RWPE2 (cell line): Measurements from ENCODE around the gene RWDD3.

Experiments used
- ATAC-seq: fragments of 200-7000 bp; cut with Tn5 transposase; 3 replicates; pipeline ENCODE4 v1.9.1; 2021; ENCODE audit warnings: low read depth
- DNase-seq: peaks from one replicate; pipeline ENCODE4 v3.0.0-alpha.2; 2020; ENCODE audit warnings: low spot score
- H3K27ac ChIP-seq: fragments of 450-650 bp; 2 replicates; pipeline ENCODE4 v1.5.1; 2017; ENCODE audit warnings: mild to moderate bottlenecking; ENCODE audit not compliant: poor library complexity, severe bottlenecking
- H3K27me3 ChIP-seq: fragments of 250-450 bp; sonication (Bioruptor Pico); 2 replicates; pipeline ENCODE4 v1.5.1; 2021; ENCODE audit warnings: mild to moderate bottlenecking, moderate library complexity; ENCODE audit not compliant: insufficient read depth, poor library complexity, severe bottlenecking
- H3K36me3 ChIP-seq: fragments of 250-450 bp; sonication (Bioruptor Pico); 2 replicates; pipeline ENCODE4 v1.5.1; 2020; ENCODE audit warnings: low read depth, mild to moderate bottlenecking, moderate library complexity
- H3K4me1 ChIP-seq: fragments of 250-450 bp; sonication (Bioruptor Pico); 2 replicates; pipeline ENCODE4 v1.5.1; 2021; ENCODE audit warnings: mild to moderate bottlenecking, moderate library complexity; ENCODE audit not compliant: insufficient read depth, poor library complexity, severe bottlenecking
- H3K4me3 ChIP-seq: fragments of 250-450 bp; sonication (Bioruptor Pico); 2 replicates; pipeline ENCODE4 v1.5.1; 2021; ENCODE audit warnings: mild to moderate bottlenecking, moderate library complexity; ENCODE audit not compliant: severe bottlenecking
- H3K9me3 ChIP-seq: fragments of 250-450 bp; sonication (Bioruptor Pico); 2 replicates; pipeline ENCODE4 v1.5.1; 2021; ENCODE audit warnings: mild to moderate bottlenecking, moderate library complexity; ENCODE audit not compliant: severe bottlenecking
- CTCF ChIP-seq: fragments of 450-650 bp; IDR thresholded peaks from one replicate; pipeline ENCODE4 v1.5.1; 2017; ENCODE audit warnings: mild to moderate bottlenecking, moderate library complexity; ENCODE audit not compliant: poor library complexity, severe bottlenecking

RWDD3 gene

GRCh38 chr1:95259245-95259644, 25.2 kb downstream of the RWDD3 start:
- DNase-seq (no peak), ATAC-seq (no peak)
- no peak for TF ChIP-seq CTCF
- H3K36me3 ChIP-seq: no peaks in the 10 kb centered on the region
- H3K9me3 ChIP-seq: no peaks in the 10 kb centered on the region
- H3K27ac ChIP-seq: no peak overlapping the region
- H3K4me3 ChIP-seq: no peak overlapping the region
- no peaks in the 10 kb centered on the region for H3K27me3 ChIP-seq
- H3K4me1 ChIP-seq: peaks cover 5% of the 10 kb centered on the region

- Histone ChIP-seq H3K4me1 (peaks cover under 1% of the 10 kb centered on the region), H3K36me3 (no peaks in the 10 kb centered on the region), H3K4me3 (no peak overlapping the region), H3K27ac (no peak overlapping the region), H3K9me3 (no peaks in the 10 kb centered on the region), H3K27me3 (peaks cover under 1% of the 10 kb centered on the region)
- ATAC-seq (no peak), DNase-seq (no peak)
- no peak for TF ChIP-seq CTCF
Observed at GRCh38 chr1:95262913-95263312, 28.9 kb downstream of the RWDD3 start.

- Histone ChIP-seq H3K36me3 (no peaks in the 10 kb centered on the region), H3K9me3 (no peaks in the 10 kb centered on the region), H3K4me3 (no peak overlapping the region), H3K4me1 (no peaks in the 10 kb centered on the region), H3K27ac (no peak overlapping the region), H3K27me3 (peaks cover 6% of the 10 kb centered on the region)
- DNase-seq (no peak), ATAC-seq (no peak)
- TF ChIP-seq CTCF: no peak
Observed at GRCh38 chr1:95263450-95263849, 29.4 kb downstream of the RWDD3 start.

GRCh38 chr1:95265106-95265505, 31.1 kb downstream of the RWDD3 start:
- ATAC-seq (no peak), DNase-seq (no peak)
- TF ChIP-seq CTCF: no peak
- no peaks in the 10 kb centered on the region for H3K4me1 ChIP-seq
- H3K4me3 ChIP-seq: no peak overlapping the region
- H3K36me3 ChIP-seq: no peaks in the 10 kb centered on the region
- no peak overlapping the region for H3K27ac ChIP-seq
- H3K9me3 ChIP-seq: no peaks in the 10 kb centered on the region
- peaks cover 13% of the 10 kb centered on the region for H3K27me3 ChIP-seq

GRCh38 chr1:95276429-95276828, 42.4 kb downstream of the RWDD3 start:
- Histone ChIP-seq H3K27me3 (no peaks in the 10 kb centered on the region), H3K4me1 (no peaks in the 10 kb centered on the region), H3K9me3 (no peaks in the 10 kb centered on the region), H3K36me3 (no peaks in the 10 kb centered on the region), H3K4me3 (no peak overlapping the region), H3K27ac (no peak overlapping the region)
- TF ChIP-seq CTCF: no peak
- DNase-seq (no peak), ATAC-seq (no peak)
